Fibroblast of villous mesenchyme (primary cell): ENCODE results near the gene TBX3. TPM values are rescaled to one million over a fixed set of nuclear protein-coding genes. Genes with fewer than 3 reads are reported as not detected.
"Not testable (repeated sequence)": the region's sequence is repeated elsewhere in the genome, so short reads cannot be mapped to it uniquely, and the experiment has no call there.

Experiments used
- DNase-seq: peaks from one replicate; pipeline ENCODE4 v3.0.0-alpha.2; 2010; ENCODE audit warnings: low read depth
- H3K4me3 ChIP-seq: 2 replicates; pipeline ENCODE4 v1.5.1; 2011; ENCODE audit warnings: low read depth, mild to moderate bottlenecking, low read length
- total RNA-seq: library from RNA; depleted of rRNA; stranded (reverse); fragments of >200 nt; gene quantifications from 2 replicates; pipeline ENCODE4 v1.2.3, GENCODE V29; 2012
- TF ChIP-seq, protein P1 (sequence below): IDR thresholded peaks from 2 replicates; pipeline ENCODE4 v1.5.1; 2012; ENCODE audit warnings: low read depth, mild to moderate bottlenecking, low read length; ENCODE audit not compliant: insufficient read depth

The TBX3 gene
- total RNA-seq, 1 donor = 114 TPM

GRCh38 chr12:114713466-114714215 is 29.7 kb upstream of the TBX3 start:
- TF ChIP-seq, protein P1, sequence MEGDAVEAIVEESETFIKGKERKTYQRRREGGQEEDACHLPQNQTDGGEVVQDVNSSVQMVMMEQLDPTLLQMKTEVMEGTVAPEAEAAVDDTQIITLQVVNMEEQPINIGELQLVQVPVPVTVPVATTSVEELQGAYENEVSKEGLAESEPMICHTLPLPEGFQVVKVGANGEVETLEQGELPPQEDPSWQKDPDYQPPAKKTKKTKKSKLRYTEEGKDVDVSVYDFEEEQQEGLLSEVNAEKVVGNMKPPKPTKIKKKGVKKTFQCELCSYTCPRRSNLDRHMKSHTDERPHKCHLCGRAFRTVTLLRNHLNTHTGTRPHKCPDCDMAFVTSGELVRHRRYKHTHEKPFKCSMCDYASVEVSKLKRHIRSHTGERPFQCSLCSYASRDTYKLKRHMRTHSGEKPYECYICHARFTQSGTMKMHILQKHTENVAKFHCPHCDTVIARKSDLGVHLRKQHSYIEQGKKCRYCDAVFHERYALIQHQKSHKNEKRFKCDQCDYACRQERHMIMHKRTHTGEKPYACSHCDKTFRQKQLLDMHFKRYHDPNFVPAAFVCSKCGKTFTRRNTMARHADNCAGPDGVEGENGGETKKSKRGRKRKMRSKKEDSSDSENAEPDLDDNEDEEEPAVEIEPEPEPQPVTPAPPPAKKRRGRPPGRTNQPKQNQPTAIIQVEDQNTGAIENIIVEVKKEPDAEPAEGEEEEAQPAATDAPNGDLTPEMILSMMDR = no peak
- H3K4me3 ChIP-seq = no peak overlapping the region
- no peak for DNase-seq

DNA sequence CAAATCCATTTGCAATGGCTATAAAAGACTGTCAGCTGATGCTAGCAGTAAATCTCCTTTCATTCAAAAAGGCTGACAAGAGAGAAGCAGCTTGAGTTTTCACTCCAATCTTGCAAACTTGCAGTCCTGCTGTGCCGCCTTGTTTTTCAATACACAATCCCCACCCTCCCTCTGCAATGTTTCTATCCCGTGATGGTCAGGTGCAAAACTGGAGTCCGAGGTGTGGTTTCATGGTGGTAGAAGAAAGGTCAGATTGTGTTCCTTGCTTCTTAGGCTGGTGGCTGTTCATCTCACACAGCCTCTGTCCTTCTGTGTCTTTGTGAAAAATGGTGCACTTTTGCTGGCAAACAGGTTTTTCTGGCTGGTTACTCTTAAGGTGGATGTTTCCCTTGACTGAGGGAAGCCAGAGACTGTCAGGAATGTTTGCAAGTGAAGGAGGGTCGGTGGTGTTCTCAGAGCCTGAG is 27.7 kb upstream of the TBX3 start:
- no peak for DNase-seq
- H3K4me3 ChIP-seq = no peak overlapping the region
- TF ChIP-seq, protein P1 = no peak

GRCh38 chr12:114710151-114710550 is 26.2 kb upstream of the TBX3 start:
- DNase-seq = no peak
- TF ChIP-seq, protein P1 = no peak
- no peak overlapping the region for H3K4me3 ChIP-seq

DNA sequence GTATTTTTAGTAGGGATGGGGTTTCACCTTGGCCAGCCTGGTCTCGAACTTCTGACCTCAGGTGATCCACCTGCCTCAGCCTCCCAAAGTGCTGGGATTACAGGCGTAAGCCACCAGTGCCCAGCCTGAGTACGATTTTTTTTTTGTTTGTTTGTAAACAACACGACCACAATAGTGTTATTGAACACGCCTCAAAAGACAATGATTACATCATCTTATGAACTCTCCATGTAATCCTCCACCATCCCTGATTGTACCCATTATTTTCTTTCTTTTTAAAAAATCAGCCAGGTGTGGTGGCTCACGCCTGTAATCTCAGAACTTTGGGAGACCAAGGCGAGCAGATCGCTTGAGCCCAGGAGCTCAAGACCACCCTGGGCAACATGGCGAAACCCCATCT is 25.1 kb upstream of the TBX3 start:
- H3K4me3 ChIP-seq = no peak overlapping the region
- TF ChIP-seq, protein P1 = no peak
- DNase-seq = no peak

GRCh38 chr12:114708598-114708997 is 24.6 kb upstream of the TBX3 start:
- not testable (repeated sequence) for H3K4me3 ChIP-seq, DNase-seq

- H3K4me3 ChIP-seq = no peak overlapping the region
- no peak for DNase-seq
- TF ChIP-seq, protein P1 = no peak
Measured at GRCh38 chr12:114704096-114704495, 20.1 kb upstream of the TBX3 start.

DNA sequence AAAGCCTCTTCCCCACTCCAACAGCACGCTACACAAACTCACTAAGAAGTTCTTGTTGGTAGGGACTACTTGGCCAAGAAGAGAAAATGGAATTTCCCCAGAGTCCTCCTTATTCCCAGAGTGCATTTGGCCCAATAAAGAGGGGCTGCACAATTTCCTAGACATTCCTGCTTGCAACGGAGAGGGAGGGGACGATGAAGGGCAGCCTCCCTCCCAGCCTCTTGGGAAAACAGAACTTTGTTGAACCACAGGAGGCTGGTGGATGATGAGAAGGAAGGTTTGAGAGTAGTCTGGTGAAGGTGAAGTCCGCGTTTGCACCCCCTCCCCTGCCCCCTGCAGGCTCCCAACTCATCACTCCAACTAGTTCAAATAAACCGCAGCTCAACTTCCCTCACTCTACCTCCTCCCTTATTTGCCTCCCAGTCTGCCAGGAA is 19.1 kb upstream of the TBX3 start:
- no peak for DNase-seq
- H3K4me3 ChIP-seq = no peak overlapping the region
- TF ChIP-seq, protein P1 = no peak
